HG03442 (cell line): ENCODE measurements around the gene CTNNA3.
A peak's percentile ranks its signal among the peaks of the same experiment; 100 is the strongest.

Experiments
- ATAC-seq: cut with Tn5 transposase; IDR thresholded peaks from one replicate; pipeline ENCODE4 v1.9.1; 2021; ENCODE audit warnings: mild to moderate bottlenecking, moderate library complexity; ENCODE audit not compliant: unreplicated experiment

CTNNA3 gene

DNA sequence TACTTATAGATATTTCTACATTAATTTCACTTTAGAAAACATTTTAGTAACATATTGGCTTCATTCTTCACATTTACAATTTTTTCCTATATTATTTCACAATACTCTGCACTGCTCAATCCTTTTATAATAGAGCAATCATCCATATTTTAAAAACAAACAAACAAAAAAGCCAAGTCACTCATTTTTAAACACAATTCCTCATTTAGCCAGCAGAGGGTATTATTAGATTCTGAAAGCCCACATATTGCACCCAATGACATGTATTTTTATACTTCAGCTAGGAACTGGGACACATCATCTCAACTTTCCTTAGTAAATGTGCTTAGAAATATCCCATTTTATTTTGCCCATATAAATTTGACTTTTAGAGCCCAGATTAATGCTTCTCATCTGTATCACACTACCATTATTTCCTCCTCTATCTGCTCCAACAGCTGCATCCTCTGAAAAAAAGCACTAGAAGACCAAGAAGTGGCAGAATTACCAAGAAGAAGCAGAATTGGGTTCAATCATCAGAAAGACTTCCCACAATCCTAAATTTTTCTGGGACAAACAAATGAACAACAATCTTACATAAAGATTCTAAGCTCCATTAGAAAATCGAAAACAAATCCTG is 29.5 kb downstream of the CTNNA3 start:
- ATAC-seq: peak; percentile 50

DNA sequence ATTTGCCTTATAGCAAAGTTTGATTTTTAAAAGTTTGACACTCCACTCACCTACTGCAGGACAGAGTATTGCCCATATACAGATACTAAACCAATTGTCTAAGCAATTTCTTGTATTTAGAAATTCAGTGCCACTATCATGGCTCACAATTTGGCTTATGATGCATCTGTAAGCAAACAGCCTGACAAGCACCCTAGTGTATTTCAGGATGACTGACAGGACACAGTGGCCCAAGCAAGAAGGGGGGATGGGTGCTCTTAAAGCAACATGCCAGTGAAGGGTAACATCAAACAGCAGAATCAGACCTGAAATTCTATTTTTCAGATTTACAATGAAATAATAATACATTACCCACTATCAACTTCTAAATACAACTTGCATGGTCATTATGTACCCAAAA is 30.5 kb downstream of the CTNNA3 start:
- no peak for ATAC-seq

GRCh38 chr10:67664942-67665341 is 31.1 kb downstream of the CTNNA3 start:
- ATAC-seq: no peak

- ATAC-seq: no peak
Measured at GRCh38 chr10:67663449-67664087, 32.4 kb downstream of the CTNNA3 start.

DNA sequence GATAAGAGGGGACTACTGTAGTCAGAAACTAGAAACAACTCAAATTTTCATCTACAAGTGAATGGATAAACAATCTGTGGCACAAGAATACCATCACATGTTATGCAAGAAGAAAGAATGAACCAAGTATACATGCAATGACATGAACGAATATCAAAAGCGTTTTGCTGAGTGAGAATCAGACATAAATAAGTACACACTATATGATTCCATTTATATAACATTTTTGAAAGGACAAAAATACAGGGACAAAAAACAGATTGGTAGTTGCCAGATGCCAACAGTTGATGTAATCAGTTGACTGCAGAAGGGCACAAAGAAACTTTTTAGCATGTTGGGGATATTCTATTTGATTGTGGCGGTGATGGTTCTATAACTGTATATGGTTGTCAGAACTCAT is 33.6 kb downstream of the CTNNA3 start:
- no peak for ATAC-seq

DNA sequence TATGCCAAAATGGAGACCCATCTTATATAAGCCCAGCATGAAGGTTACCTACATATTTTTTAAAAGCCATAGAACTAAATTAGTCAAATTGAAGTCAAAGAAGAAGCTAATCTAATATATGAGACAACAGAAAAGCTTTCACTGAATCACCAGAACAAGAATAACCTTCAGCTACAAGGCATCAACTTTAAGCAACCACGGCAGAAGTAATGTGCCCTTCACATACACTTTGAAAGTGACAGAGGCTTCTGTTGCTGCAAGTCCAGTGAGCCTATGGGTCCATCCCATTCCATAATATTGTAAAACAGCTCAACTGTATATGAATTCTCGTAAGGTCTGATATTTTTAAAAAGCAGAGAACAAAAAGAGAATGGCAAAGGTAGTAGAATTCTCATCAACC is 36.5 kb downstream of the CTNNA3 start:
- ATAC-seq: no peak

DNA sequence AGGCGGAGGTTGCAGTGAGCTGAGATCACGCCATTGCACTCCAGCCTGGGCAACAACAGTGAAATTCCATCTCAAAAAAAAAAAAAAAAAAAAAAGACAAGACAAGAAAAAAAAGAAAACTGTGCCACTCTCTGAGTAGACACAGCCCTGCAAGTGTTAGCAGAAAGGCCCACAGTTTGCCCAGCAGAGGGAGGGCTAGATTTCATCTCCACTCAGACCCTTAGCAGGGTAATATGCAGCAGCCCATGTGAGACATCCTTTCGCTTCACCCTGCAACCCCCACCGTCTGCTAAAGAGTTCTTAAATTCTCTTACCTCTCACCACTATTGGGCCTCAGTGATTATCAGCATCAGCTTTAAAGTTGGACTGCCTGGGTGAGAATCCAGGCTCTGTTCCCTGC is 38.2 kb downstream of the CTNNA3 start:
- ATAC-seq: no peak

DNA sequence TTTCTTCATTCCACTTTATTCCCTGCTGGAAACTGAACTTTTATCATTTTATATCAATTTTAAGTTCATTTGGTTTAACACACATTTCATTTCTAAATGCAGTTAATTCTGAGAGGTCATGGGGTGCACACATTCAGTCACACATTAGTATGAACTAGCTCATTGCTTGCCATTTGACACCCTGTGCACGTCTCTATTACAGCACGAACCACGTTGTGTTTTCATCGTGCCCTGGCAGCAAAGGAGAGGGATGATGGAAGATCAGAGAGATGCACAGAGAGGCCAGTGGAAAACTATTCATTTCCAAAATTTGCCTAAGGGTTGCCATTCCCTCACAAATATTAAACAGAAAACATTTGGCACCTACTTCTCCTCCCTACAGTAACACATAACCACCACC is 45.4 kb downstream of the CTNNA3 start:
- ATAC-seq: no peak

DNA sequence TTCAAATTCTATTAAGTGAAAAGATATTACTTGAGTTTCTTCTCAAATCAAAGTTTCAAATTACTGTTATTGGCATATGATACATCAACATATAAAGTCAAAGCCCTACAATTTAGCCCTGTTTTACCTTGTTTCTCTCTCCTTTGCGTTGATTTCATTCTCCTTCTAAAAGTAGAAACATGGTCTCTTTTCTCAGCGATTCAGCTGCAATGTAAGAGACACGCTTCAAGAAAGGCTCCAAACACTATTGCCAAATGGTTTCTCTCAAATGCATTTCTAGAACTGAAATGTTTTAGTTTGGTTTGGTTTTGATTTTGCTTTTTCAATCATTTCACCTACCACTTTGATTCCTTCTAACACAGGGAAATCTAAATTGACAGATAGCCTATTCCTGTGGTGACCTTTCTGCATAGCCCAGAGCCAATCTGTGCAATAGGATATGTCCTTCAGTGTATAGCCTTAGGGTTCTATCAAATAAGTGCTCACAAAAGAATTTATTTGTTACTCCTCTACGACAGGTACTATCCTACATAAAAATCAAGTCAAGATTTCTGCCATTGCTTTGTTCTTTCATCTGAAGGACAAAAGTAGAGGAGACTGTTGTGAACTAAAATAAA is 47.3 kb downstream of the CTNNA3 start:
- no peak for ATAC-seq

DNA sequence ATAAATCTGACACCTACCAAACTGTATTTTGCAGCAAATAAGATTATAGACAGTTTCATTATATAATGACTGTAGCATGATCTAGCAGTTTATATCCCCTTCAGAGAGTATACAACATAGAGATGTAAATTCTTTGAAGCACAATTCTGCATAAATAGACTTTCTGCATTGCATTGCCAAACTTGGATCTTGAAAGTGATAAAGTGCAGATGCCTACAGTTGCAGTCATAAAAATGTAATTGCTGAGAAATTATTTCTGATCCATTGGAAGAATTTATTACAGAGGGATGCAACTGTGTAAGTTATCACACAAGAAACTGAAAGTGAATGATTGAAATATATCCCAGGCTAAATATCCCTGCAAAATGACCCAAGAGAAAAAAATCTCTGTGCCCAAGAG is 65.1 kb downstream of the CTNNA3 start:
- ATAC-seq: no peak

- peak; percentile 55 for ATAC-seq
Measured at GRCh38 chr10:67629461-67629971, 66.5 kb downstream of the CTNNA3 start.

DNA sequence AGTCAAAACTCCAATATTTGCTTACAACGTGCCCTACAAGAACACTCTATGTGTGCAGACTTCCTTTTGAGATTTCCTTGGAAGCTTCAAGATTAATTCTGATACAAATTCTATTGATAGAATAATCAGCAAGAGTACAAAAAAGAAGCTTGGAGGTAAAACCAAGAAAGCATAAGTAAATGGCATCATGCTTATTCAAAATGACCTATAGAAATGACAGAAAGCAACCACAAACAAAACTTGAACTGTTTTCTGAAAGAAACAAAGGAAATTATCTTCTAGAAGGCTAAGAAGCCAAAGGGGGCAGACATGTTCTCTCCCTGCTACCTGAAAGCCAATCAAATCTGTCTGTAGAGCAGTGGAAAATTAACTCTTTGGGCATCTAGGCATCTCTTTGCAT is 73.0 kb downstream of the CTNNA3 start:
- no peak for ATAC-seq

DNA sequence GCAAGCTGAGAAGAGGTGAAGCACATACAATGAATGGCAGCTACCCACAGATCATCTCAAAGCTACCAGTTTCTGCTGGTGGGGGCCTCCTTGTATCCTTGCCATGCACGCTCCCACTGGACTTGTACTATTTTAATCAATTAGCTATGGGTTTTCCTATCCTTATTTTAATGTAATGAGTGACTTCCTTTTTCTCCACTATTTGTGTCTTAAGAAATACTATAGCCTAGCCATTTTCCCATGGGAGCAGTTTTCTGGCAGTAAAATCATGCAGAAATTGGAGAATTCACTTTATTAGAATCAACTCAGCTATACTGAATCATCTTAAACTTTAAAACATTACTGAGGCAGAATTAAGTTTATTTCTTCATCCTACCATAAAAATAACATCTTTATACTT is 73.5 kb downstream of the CTNNA3 start:
- ATAC-seq: no peak

- no peak for ATAC-seq
Measured at GRCh38 chr10:67621834-67622233, 74.2 kb downstream of the CTNNA3 start.

GRCh38 chr10:67618116-67618515 is 77.9 kb downstream of the CTNNA3 start:
- no peak for ATAC-seq

DNA sequence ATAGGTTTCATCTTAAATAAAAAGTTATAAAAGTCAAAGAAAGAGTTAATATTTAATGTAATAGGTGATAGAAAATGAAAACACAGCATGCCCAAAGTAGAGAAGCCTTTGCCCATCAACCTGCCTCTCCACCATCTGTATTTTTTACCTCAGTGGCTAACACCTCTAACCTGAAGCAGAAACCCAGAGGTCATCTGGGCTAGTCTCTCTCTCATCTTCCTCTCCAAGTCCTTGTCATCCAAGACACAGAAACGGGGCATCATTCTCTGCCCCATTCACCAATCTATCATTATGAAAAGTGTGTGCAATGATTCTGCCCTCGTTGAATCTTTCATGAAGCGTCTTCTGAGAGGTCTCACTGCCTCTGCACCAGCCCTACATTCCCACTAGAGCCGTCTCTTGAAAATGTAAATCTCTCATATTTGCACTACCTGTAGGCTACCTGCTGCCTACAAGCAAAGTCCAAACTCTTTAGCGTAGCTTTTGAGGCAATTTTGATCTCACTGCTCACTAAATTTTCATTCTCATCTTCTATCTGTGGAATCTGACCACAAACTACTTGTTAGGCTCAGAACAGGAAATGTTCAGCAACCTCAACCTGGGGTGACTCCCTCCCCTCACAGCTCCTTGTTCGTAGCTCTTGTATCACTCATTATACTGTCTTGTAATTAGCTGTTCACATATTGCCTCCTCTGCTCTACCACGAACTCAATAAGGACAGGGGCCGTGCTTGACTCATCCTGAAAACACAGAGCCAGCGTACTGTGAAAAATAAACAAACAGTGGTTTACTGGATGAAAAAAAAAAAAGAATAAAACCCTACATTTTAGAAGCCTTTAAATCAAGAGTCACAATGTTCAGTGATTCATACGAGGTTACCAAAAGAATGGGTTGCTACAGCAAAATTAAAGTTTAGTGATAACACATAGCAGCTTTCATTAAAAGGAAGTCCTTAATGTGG is 83.1 kb downstream of the CTNNA3 start:
- ATAC-seq: peak; percentile 97

DNA sequence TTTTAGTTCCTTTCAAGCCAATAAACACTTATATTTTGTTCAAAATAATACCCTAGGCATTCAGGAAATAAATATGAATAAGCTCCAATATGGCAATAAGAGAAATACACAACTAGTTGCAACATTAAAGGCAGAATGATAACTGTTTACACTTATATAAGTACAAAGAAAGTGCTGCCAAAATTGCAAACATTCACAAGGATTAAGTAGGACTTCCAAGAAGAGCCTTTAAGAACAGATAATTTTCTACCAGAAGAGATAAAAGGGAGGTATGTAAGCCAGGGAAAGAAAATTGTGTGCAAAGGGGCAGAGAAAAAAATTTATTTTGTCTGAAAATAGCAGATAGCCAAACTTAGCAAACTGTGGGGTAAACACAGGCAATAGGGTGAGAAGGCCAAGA is 83.8 kb downstream of the CTNNA3 start:
- ATAC-seq: no peak

- no peak for ATAC-seq
Measured at GRCh38 chr10:67609996-67610793, 85.8 kb downstream of the CTNNA3 start.

DNA sequence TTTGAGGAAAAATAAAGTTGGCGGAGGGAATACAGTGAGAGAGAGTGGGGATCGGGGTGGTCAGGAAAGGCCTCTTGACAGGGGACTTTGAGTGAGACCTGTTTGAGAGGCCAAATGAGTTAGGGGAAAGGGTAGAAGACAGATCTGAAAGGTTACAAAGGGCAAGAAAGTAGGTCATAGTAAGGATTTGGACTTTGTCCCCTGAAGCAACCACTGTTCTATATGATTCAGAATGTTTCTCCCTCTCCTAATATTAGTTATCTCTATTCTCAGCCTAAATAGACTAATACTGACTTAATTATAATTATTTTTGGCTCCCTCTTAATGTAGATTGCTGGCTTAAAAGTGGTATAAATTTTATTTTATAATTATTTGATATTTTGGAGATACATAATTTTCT is 88.0 kb downstream of the CTNNA3 start:
- no peak for ATAC-seq

GRCh38 chr10:67607472-67607871 is 88.5 kb downstream of the CTNNA3 start:
- ATAC-seq: no peak
